ENCODE results near the gene SPRN.

SPRN gene

DNA sequence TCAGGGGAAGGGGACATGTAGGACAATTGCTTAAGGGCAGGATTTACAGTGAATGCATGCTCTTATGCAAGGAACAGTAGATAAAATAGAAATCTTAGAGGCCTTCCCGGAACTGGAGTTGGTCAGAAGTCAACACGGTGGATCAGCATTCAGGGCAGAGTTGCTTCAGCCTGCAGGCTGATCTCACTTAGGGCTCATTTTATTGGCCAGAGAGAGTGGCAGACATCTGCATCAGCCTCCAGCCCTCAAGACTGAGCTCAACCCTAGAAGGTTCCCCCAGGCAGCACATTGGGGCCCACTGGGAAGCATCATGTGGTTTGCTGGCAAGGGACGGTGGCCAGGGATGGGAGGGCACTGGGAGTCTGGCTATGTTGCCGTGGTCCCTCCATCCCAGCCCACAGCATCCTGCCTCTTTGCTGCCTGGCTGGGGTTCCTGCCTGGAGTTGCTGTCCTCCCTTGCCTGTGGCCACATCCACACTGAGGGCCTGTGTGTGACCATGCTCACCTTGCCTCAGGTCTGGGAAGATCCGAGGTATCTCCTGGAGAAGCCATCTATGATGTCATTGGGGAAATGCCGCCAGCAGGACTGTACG, 42.4 kb upstream of the SPRN start:
- no peak for DNase-seq (ENCODE audit: low read depth)
- TF ChIP-seq CTCF (IDR thresholded peaks at IDR 0.05; ENCODE audit: low read depth, low read length) (no peak), POLR2A (IDR thresholded peaks at IDR 0.05; ENCODE audit: extremely low read depth, insufficient read length) (no peak), MYC (IDR thresholded peaks at IDR 0.05; ENCODE audit: low read depth, low read length) (no peak)
- TF ChIP-seq, protein P1, sequence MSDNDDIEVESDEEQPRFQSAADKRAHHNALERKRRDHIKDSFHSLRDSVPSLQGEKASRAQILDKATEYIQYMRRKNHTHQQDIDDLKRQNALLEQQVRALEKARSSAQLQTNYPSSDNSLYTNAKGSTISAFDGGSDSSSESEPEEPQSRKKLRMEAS (IDR thresholded peaks at IDR 0.05; ENCODE audit: low read depth, low read length) = no peak

GRCh38 chr10:133465950-133466474, 41.6 kb upstream of the SPRN start:
- TF ChIP-seq POLR2A (IDR thresholded peaks at IDR 0.05; ENCODE audit: extremely low read depth, insufficient read length) = no peak
- no peak for TF ChIP-seq MYC (IDR thresholded peaks at IDR 0.05; ENCODE audit: low read depth, low read length)
- TF ChIP-seq, protein P1 (IDR thresholded peaks at IDR 0.05; ENCODE audit: low read depth, low read length) = no peak
- TF ChIP-seq CTCF (IDR thresholded peaks at IDR 0.05; ENCODE audit: low read depth, low read length) = no peak
- no peak for DNase-seq (ENCODE audit: low read depth)

More for the DNA sequence above, 42.4 kb upstream of the SPRN start:
- H3K4me3 ChIP-seq (ENCODE audit: low read depth, low read length) = no peak overlapping the region

DNA sequence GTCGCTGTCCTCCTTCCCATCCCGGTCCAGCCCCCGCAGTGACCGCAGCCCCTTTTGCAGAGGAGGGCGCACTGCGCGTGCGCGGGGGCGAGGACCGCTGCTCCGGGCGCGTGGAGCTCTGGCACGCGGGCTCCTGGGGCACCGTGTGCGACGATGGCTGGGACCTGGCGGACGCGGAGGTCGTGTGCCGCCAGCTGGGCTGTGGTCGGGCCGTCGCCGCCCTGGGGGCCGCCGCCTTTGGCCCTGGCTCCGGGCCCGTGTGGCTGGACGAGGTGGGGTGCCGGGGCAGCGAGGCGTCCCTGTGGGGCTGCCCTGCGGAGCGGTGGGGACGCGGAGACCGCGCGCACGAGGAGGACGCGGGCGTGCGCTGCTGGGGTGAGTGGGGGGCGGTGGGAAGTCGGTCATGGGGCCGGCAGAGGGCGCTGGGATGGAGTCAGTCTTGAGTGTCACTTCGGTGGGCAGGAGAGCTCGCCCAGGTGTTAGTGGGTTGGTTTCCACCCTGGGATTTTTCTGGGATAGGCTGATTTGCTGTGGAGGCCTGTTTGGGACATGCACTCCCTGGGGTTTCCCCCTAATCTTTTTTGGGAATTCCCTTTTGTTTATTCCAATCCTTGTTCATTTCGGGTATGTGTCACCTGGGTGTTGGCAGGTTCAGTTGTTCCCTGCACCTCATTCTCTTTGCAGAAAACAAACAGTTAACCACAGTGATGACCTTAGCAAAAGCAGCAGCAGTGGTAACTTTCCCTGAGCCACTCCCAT, 40.9 kb upstream of the SPRN start:
- TF ChIP-seq, protein P1 (IDR thresholded peaks at IDR 0.05; ENCODE audit: low read depth, low read length) = no peak
- no peak for TF ChIP-seq CTCF (IDR thresholded peaks at IDR 0.05; ENCODE audit: low read depth, low read length)
- no peak for TF ChIP-seq POLR2A (IDR thresholded peaks at IDR 0.05; ENCODE audit: extremely low read depth, insufficient read length)
- TF ChIP-seq MYC (IDR thresholded peaks at IDR 0.05; ENCODE audit: low read depth, low read length) = no peak
- no peak for DNase-seq (ENCODE audit: low read depth)
- no peak overlapping the region for H3K4me3 ChIP-seq (ENCODE audit: low read depth, low read length)

More at GRCh38 chr10:133465950-133466474, 41.6 kb upstream of the SPRN start:
- H3K4me3 ChIP-seq (ENCODE audit: low read depth, low read length) = no peak overlapping the region

- no peak for DNase-seq (ENCODE audit: low read depth)
- TF ChIP-seq CTCF (IDR thresholded peaks at IDR 0.05; ENCODE audit: low read depth, low read length) (no peak), POLR2A (IDR thresholded peaks at IDR 0.05; ENCODE audit: extremely low read depth, insufficient read length) (no peak), MYC (IDR thresholded peaks at IDR 0.05; ENCODE audit: low read depth, low read length) (no peak)
- TF ChIP-seq, protein P1 (IDR thresholded peaks at IDR 0.05; ENCODE audit: low read depth, low read length) = no peak
- no peak overlapping the region for H3K4me3 ChIP-seq (ENCODE audit: low read depth, low read length)
Measured at GRCh38 chr10:133464582-133465031, 40.2 kb upstream of the SPRN start.

- TF ChIP-seq POLR2A (IDR thresholded peaks at IDR 0.05; ENCODE audit: extremely low read depth, insufficient read length) (no peak), CTCF (IDR thresholded peaks at IDR 0.05; ENCODE audit: low read depth, low read length) (no peak), MYC (IDR thresholded peaks at IDR 0.05; ENCODE audit: low read depth, low read length) (no peak)
- TF ChIP-seq, protein P1 (IDR thresholded peaks at IDR 0.05; ENCODE audit: low read depth, low read length) = no peak
- H3K4me3 ChIP-seq (ENCODE audit: low read depth, low read length) = no peak overlapping the region
- no peak for DNase-seq (ENCODE audit: low read depth)
Measured at GRCh38 chr10:133462512-133463305, 38.3 kb upstream of the SPRN start.
